ENCODE results near the gene ROGDI. TPM values are rescaled to one million over a fixed set of nuclear protein-coding genes. Genes with fewer than 3 reads are reported as not detected.

Gene ROGDI, protein sequence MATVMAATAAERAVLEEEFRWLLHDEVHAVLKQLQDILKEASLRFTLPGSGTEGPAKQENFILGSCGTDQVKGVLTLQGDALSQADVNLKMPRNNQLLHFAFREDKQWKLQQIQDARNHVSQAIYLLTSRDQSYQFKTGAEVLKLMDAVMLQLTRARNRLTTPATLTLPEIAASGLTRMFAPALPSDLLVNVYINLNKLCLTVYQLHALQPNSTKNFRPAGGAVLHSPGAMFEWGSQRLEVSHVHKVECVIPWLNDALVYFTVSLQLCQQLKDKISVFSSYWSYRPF
- polyA plus RNA-seq (2011; rRNA removed) (7.2 and 7.9 TPM in 2 replicates), polyA plus RNA-seq (2017; fragmentation: RNase III; extraction: RNeasy Plus Mini Kit Qiagen cat#74134 plus additional on column Dnase treatment) (12.4 to 18.9 TPM (median 15.1 TPM) in 3 replicates), polyA minus RNA-seq (2011; rRNA and poly(A)+ RNA removed) (9.3 and 9.4 TPM in 2 replicates)
- polyA plus RNA-seq (2012; cell fraction: cytosol; rRNA removed) = 20.6 and 27.4 TPM in 2 replicates
- polyA plus RNA-seq (2012; cell fraction: nucleus; rRNA removed) = 57.1 and 63.8 TPM in 2 replicates

DNA sequence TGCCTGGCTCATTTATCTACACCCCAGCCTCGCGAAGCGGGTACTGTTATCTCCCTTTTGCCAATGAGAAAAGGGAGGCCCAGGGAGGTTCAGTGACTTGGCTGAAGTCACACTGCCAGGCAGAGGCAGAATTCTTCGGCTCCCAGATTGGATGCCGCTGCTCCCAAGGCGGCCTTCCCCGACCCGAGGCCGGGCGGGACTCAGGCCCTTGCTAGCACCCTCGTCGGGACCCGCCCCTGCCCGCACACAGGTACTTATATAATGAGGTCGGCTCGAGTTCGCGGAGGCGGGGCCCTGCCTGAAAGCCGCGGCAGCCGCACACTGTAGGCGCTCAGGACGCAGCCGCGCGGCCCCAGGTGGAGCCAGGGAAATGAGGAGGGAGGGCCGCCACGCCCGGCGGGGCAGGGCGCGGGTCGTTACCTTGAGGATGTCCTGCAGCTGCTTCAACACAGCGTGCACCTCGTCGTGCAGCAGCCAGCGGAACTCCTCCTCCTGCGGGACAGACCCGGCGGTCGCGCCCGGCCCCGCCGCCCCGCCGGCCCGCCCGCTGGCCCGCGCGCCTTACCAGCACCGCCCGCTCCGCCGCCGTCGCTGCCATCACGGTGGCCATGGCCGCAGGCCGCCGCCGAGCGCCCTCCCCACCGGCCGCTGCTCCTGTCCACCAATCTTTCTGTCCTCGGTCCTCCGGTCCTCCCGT, at the start of gene ROGDI:
Gene ROGDI, minus strand, starts transcription at position 672 of the 697 bp plus-strand sequence. Its CDS starts 62 bp downstream, at position 610.
- Histone ChIP-seq H3K9me3 (no peaks in the 10 kb centered on the region), H3K27ac (peak within 1 kb of the TSS; percentile 72 to 94), H3K4me2 (peak within 1 kb of the TSS; percentile 100), H3K4me1 (peaks cover 17% of the 10 kb centered on the region), H3K4me3 (peak within 1 kb of the TSS; percentile 75)
- no peak for TF ChIP-seq NPAS2 (CRISPR knock-in tag; IDR thresholded peaks at IDR 0.05; ENCODE audit: borderline replicate concordance)
- no peak for TF ChIP-seq GATA3 (IDR thresholded peaks at IDR 0.05; ENCODE audit: borderline replicate concordance)
- no peak for TF ChIP-seq TP53 (CRISPR knock-in tag; IDR thresholded peaks at IDR 0.05)
- TF ChIP-seq KDM1A (IDR thresholded peaks at IDR 0.05; ENCODE audit: low read depth) = no peak
- TF ChIP-seq KDM5A (IDR thresholded peaks at IDR 0.05) = no peak
- TF ChIP-seq TFCP2L1 (CRISPR knock-in tag; IDR thresholded peaks at IDR 0.05) = no peak
- TF ChIP-seq, protein P1, sequence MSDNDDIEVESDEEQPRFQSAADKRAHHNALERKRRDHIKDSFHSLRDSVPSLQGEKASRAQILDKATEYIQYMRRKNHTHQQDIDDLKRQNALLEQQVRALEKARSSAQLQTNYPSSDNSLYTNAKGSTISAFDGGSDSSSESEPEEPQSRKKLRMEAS (IDR thresholded peaks at IDR 0.05) = peak; percentile 31; the same call in 1 of the 2 replicates
- no peak for TF ChIP-seq BHLHE40 (IDR thresholded peaks at IDR 0.05; ENCODE audit: low read depth, low read length)
- no peak for TF ChIP-seq HOXB5 (CRISPR knock-in tag; IDR thresholded peaks at IDR 0.05)
- no peak for TF ChIP-seq MAZ (IDR thresholded peaks at IDR 0.05; ENCODE audit: borderline replicate concordance, low read depth, low read length)
- TF ChIP-seq, protein P2, sequence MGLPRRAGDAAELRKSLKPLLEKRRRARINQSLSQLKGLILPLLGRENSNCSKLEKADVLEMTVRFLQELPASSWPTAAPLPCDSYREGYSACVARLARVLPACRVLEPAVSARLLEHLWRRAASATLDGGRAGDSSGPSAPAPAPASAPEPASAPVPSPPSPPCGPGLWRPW (IDR thresholded peaks at IDR 0.05) = no peak
- TF ChIP-seq, protein P3, sequence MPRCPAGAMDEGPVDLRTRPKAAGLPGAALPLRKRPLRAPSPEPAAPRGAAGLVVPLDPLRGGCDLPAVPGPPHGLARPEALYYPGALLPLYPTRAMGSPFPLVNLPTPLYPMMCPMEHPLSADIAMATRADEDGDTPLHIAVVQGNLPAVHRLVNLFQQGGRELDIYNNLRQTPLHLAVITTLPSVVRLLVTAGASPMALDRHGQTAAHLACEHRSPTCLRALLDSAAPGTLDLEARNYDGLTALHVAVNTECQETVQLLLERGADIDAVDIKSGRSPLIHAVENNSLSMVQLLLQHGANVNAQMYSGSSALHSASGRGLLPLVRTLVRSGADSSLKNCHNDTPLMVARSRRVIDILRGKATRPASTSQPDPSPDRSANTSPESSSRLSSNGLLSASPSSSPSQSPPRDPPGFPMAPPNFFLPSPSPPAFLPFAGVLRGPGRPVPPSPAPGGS (IDR thresholded peaks at IDR 0.05) = 0 out of 3 replicates have a peak, but pooled peaks have one; percentile 5
- peak; percentile 36; the same call in 1 of the 2 replicates for TF ChIP-seq MYC (IDR thresholded peaks at IDR 0.05; ENCODE audit: borderline replicate concordance, low read length)
- TF ChIP-seq CEBPB (IDR thresholded peaks at IDR 0.05) = no peak
- TF ChIP-seq EP300 (IDR thresholded peaks at IDR 0.05) = no peak
- TF ChIP-seq, protein P4, sequence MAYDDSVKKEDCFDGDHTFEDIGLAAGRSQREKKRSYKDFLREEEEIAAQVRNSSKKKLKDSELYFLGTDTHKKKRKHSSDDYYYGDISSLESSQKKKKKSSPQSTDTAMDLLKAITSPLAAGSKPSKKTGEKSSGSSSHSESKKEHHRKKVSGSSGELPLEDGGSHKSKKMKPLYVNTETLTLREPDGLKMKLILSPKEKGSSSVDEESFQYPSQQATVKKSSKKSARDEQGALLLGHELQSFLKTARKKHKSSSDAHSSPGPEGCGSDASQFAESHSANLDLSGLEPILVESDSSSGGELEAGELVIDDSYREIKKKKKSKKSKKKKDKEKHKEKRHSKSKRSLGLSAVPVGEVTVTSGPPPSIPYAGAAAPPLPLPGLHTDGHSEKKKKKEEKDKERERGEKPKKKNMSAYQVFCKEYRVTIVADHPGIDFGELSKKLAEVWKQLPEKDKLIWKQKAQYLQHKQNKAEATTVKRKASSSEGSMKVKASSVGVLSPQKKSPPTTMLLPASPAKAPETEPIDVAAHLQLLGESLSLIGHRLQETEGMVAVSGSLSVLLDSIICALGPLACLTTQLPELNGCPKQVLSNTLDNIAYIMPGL (CRISPR knock-in tag; IDR thresholded peaks at IDR 0.05; ENCODE audit: borderline replicate concordance) = no peak
- TF ChIP-seq SREBF2 (IDR thresholded peaks at IDR 0.05) = no peak
- TF ChIP-seq EHF (CRISPR knock-in tag; IDR thresholded peaks at IDR 0.05) = no peak
- TF ChIP-seq POLR2A (IDR thresholded peaks at IDR 0.05; ENCODE audit: low read length) = peak; percentile 36; the same call in 1 of the 2 replicates
- TF ChIP-seq, protein P5, sequence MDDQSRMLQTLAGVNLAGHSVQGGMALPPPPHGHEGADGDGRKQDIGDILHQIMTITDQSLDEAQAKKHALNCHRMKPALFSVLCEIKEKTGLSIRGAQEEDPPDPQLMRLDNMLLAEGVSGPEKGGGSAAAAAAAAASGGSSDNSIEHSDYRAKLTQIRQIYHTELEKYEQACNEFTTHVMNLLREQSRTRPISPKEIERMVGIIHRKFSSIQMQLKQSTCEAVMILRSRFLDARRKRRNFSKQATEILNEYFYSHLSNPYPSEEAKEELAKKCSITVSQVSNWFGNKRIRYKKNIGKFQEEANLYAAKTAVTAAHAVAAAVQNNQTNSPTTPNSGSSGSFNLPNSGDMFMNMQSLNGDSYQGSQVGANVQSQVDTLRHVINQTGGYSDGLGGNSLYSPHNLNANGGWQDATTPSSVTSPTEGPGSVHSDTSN (IDR thresholded peaks at IDR 0.05) = no peak
- no peak for TF ChIP-seq CHD4 (IDR thresholded peaks at IDR 0.05; ENCODE audit: borderline replicate concordance)
- TF ChIP-seq, protein P6, sequence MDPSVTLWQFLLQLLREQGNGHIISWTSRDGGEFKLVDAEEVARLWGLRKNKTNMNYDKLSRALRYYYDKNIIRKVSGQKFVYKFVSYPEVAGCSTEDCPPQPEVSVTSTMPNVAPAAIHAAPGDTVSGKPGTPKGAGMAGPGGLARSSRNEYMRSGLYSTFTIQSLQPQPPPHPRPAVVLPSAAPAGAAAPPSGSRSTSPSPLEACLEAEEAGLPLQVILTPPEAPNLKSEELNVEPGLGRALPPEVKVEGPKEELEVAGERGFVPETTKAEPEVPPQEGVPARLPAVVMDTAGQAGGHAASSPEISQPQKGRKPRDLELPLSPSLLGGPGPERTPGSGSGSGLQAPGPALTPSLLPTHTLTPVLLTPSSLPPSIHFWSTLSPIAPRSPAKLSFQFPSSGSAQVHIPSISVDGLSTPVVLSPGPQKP (IDR thresholded peaks at IDR 0.05; ENCODE audit: low read depth, low read length) = no peak
- TF ChIP-seq, protein P7, sequence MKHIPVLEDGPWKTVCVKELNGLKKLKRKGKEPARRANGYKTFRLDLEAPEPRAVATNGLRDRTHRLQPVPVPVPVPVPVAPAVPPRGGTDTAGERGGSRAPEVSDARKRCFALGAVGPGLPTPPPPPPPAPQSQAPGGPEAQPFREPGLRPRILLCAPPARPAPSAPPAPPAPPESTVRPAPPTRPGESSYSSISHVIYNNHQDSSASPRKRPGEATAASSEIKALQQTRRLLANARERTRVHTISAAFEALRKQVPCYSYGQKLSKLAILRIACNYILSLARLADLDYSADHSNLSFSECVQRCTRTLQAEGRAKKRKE (CRISPR knock-in tag; IDR thresholded peaks at IDR 0.05; ENCODE audit: low read depth) = no peak
- TF ChIP-seq MAFK (IDR thresholded peaks at IDR 0.05; ENCODE audit: partially characterized antibody) = no peak
- no peak for TF ChIP-seq JUN (IDR thresholded peaks at IDR 0.05)
- TF ChIP-seq RAD21 (conservative IDR thresholded peaks at IDR 0.05 in 1 of 2, IDR thresholded peaks at IDR 0.05 in 1 of 2) = no peak
- TF ChIP-seq RFX5 (IDR thresholded peaks at IDR 0.05) = no peak
- TF ChIP-seq FOSB (CRISPR knock-in tag; IDR thresholded peaks at IDR 0.05) = no peak
- peak; percentile 51 to 74 for DNase-seq (ENCODE audit: low read depth in 1 of 2, low spot score in 1 of 2)
- no peak for FAIRE-seq
- ChIA-PET POLR2A (interaction anchor here (0.5 to 1.5 kb wide), 7 partner anchors 17 to 830 kb away, joined by 3 to 4 read pairs (median 3); partner anchors contain the start of gene DNAAF8), CTCF (interaction anchor here (0.9 to 2.7 kb wide), 4 partner anchors 9 to 154 kb away, joined by 3 to 8 read pairs (median 6); no protein-coding TSS in a partner anchor)
- peak; percentile 64 to 66 for ATAC-seq
- 7% methylated on average over 14 of the region's 70 CpGs for WGBS (ENCODE audit: missing lambda C conversion rate)

Data from A549 (cell line).